DMS 273 (cell line): ENCODE measurements around the gene TNFRSF8.
A peak's percentile ranks its signal among the peaks of the same experiment; 100 is the strongest.

ENCODE experiments used
- DNase-seq: peaks from one replicate; lab custom pipeline; 2025; ENCODE audit not compliant: unreplicated experiment; lab: John Stamatoyannopoulos, UW

Gene TNFRSF8

GRCh38 chr1:12153181-12153785 lies 90.2 kb downstream of the TNFRSF8 start:
- DNase-seq: no peak

- no peak for DNase-seq
Measured at GRCh38 chr1:12155328-12155727, 92.2 kb downstream of the TNFRSF8 start.

GRCh38 chr1:12157366-12158231 lies 94.5 kb downstream of the TNFRSF8 start:
- DNase-seq: no peak

GRCh38 chr1:12158357-12159092 lies 95.4 kb downstream of the TNFRSF8 start:
- DNase-seq: no peak

- no peak for DNase-seq
Measured at GRCh38 chr1:12159816-12160215, 96.7 kb downstream of the TNFRSF8 start.

GRCh38 chr1:12161324-12161661 lies 98.2 kb downstream of the TNFRSF8 start:
- no peak for DNase-seq

- peak; percentile 44 for DNase-seq
Measured at GRCh38 chr1:12161662-12162458, 98.8 kb downstream of the TNFRSF8 start.

GRCh38 chr1:12162459-12163137 lies 99.5 kb downstream of the TNFRSF8 start:
- DNase-seq: no peak

GRCh38 chr1:12163210-12163609 lies 100.1 kb downstream of the TNFRSF8 start:
- no peak for DNase-seq

- no peak for DNase-seq
Measured at GRCh38 chr1:12164210-12164609, 101.1 kb downstream of the TNFRSF8 start.

GRCh38 chr1:12165342-12165741 lies 102.2 kb downstream of the TNFRSF8 start:
- DNase-seq: no peak

GRCh38 chr1:12166834-12167492 lies 103.9 kb downstream of the TNFRSF8 start, which contains the start of gene TNFRSF1B:
Gene TNFRSF1B, plus strand, starts transcription at chr1:12166991. Its CDS starts 101 bp downstream, at chr1:12167092.
- DNase-seq: peak; percentile 63

- DNase-seq: peak; percentile 28
Measured at GRCh38 chr1:12167493-12168429, 104.7 kb downstream of the TNFRSF8 start.

GRCh38 chr1:12168451-12169160 lies 105.5 kb downstream of the TNFRSF8 start:
- DNase-seq: no peak

- no peak for DNase-seq
Measured at GRCh38 chr1:12169442-12170135, 106.5 kb downstream of the TNFRSF8 start.

GRCh38 chr1:12170263-12170671 lies 107.2 kb downstream of the TNFRSF8 start:
- no peak for DNase-seq

GRCh38 chr1:12171206-12172041 lies 108.3 kb downstream of the TNFRSF8 start:
- DNase-seq: no peak
